Adrenal gland (tissue), 12 donors: ENCODE data around the gene GRIP1. TPM values are rescaled to one million over a fixed set of nuclear protein-coding genes. Genes with fewer than 3 reads are reported as not detected.

Experiments
- DNase-seq, 7 donors: peaks; one replicate each; pipeline ENCODE4 v3.0.0-alpha.2; 2019 to 2020
- H3K27ac ChIP-seq, 5 donors: fragments of 200-600 bp; sonication (generic) in 4 of 5; 1 replicate in 3 of 5; 2 replicates in 2 of 5; pipeline versions ENCODE4 v1.5.1 to v1.8.0; 2016 to 2020; ENCODE audit warnings: mild to moderate bottlenecking in 1 of 5
- H3K27me3 ChIP-seq: fragments of 200-600 bp; 2 replicates; pipeline ENCODE4 v1.8.0; 2021
- H3K36me3 ChIP-seq, 2 donors: fragments of 200-600 bp; replicated peaks in 1 of 2; 1 replicate in 1 of 2; 2 replicates in 1 of 2; pipeline versions ENCODE4 v1.5.1 to v1.8.0; 2018 to 2022
- H3K4me1 ChIP-seq, 2 donors: fragments of 200-600 bp; replicated peaks in 1 of 2; 1 replicate in 1 of 2; 2 replicates in 1 of 2; pipeline versions ENCODE4 v1.5.1 to v1.8.0; 2018 to 2021
- H3K4me3 ChIP-seq, 4 donors: fragments of 200-600 bp; sonication (generic) in 3 of 4; one replicate each; pipeline ENCODE4 v1.5.1; 2016 to 2018
- H3K9me3 ChIP-seq, 3 donors: fragments of 200-600 bp; sonication (generic) in 1 of 3; replicated peaks in 1 of 3; 1 replicate in 2 of 3; 2 replicates in 1 of 3; pipeline versions ENCODE4 v1.5.1 to v1.8.0; 2016 to 2021
- POLR2A ChIP-seq, 2 donors: fragments of 450-650 bp; IDR thresholded peaks; one replicate each; pipeline ENCODE4 v1.6.1; 2017; ENCODE audit warnings: antibody characterized with exemption in 2 of 2, mild to moderate bottlenecking in 2 of 2, moderate library complexity in 1 of 2
- WGBS, 4 donors: extraction: QIAGEN DNeasy Blood & Tissue Kit in 2 of 4; methylation state at CpG; one replicate each; pipeline versions ENCODE4 v1.1.5 to v1.1.7; 2013 to 2017; 5-methylcytosine and 5-hydroxymethylcytosine counted together
- intact Hi-C, 2 donors: fragments of 100-400 bp; cut with DNase I; formaldehyde crosslinking; loops; one replicate each; pipeline versions ENCODE4 v1.14.1 to v1.15.0; 2022 to 2023
- polyA plus RNA-seq, 3 donors: library from polyadenylated mRNA; stranded (reverse); fragments of 200-250 nt in 2 of 3; fragments of 350-450 nt in 1 of 3; fragmentation: Illumina TruSeq in 1 of 3; extraction: RNeasy Lipid Tissue Mini Kit (QIAGEN cat#74804) in 1 of 3; gene quantifications; one replicate each; pipeline ENCODE4 v1.2.3, GENCODE V29; 2013 to 2014
- total RNA-seq, 9 donors: library from RNA; depleted of rRNA in 4 of 9; stranded (reverse); fragments of >200 nt in 4 of 9; fragments of 120-200 nt in 1 of 9; fragmentation: NEBNext Ultra II Directional in 1 of 9; extraction: Animal tissue kit (Norgen Biotek cat#: 25700) in 1 of 9; gene quantifications; one replicate each; pipeline versions ENCODE4 v1.1.0 to v1.2.4, GENCODE V29; 2013 to 2023
- TF ChIP-seq, protein P1 (sequence below), 6 experiments: fragments of 450-650 bp in 4 of 6; fragments of 200-600 bp in 2 of 6; sonication (generic) in 1 of 6; IDR thresholded peaks; 1 replicate in 5 of 6; 2 replicates in 1 of 6; pipeline versions ENCODE4 v1.5.1 to v1.8.0; 2016 to 2021; ENCODE audit warnings: antibody characterized with exemption in 6 of 6, mild to moderate bottlenecking in 2 of 6, moderate library complexity in 1 of 6
- donor health status: healthy with polysubstance abuse.
- donor health status: Bipolar disorder and iron deficiency.
- donor health status: DM: yes; HTN: yes; CAD: no.
- donor health status: DM: no; HTN: no; CAD: no.
- donor health status: DM: no; HTN: no; CAD: no.
- donor health status: DM: yes; HTN: yes; CAD: no.

The GRIP1 gene
- total and polyA plus RNA-seq, 12 donors = 0.54 to 10.8 (median 2.4) TPM

DNA sequence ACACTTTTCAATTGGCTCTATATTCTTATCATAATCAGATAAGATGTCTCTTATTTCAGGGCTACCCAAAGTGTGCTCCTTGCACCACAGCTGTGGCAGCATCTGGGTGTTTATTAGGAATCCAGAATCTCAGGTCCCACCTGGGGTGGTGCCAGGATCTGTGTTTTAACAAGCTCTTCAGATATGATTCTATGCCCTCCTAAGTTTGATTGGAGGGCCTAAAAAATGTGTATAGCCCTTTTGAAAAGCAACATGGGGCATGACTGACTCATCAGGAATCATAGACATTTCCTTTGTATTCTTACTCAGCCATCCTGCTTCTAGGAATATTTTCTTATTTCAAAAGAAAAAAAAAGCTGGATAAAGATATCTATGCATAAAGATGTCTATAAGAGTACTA is 273.5 kb downstream of the GRIP1 start:
- DNase-seq = no peak
- H3K9me3 ChIP-seq = no peaks in the 10 kb centered on the region
- H3K27ac ChIP-seq = no peak overlapping the region
- H3K4me3 ChIP-seq = no peak overlapping the region
- TF ChIP-seq POLR2A (IDR thresholded peaks at IDR 0.05) = no peak
- TF ChIP-seq, protein P1, sequence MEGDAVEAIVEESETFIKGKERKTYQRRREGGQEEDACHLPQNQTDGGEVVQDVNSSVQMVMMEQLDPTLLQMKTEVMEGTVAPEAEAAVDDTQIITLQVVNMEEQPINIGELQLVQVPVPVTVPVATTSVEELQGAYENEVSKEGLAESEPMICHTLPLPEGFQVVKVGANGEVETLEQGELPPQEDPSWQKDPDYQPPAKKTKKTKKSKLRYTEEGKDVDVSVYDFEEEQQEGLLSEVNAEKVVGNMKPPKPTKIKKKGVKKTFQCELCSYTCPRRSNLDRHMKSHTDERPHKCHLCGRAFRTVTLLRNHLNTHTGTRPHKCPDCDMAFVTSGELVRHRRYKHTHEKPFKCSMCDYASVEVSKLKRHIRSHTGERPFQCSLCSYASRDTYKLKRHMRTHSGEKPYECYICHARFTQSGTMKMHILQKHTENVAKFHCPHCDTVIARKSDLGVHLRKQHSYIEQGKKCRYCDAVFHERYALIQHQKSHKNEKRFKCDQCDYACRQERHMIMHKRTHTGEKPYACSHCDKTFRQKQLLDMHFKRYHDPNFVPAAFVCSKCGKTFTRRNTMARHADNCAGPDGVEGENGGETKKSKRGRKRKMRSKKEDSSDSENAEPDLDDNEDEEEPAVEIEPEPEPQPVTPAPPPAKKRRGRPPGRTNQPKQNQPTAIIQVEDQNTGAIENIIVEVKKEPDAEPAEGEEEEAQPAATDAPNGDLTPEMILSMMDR (IDR thresholded peaks at IDR 0.05) = no peak
- H3K4me1 ChIP-seq = no peaks in the 10 kb centered on the region
- H3K36me3 ChIP-seq = no peaks in the 10 kb centered on the region
- no peaks in the 10 kb centered on the region for H3K27me3 ChIP-seq
- intact Hi-C loops = loop anchor here in 1 of 2 donors (5.0 kb wide), 1 partner anchor 133 kb away; no protein-coding TSS in a partner anchor

DNA sequence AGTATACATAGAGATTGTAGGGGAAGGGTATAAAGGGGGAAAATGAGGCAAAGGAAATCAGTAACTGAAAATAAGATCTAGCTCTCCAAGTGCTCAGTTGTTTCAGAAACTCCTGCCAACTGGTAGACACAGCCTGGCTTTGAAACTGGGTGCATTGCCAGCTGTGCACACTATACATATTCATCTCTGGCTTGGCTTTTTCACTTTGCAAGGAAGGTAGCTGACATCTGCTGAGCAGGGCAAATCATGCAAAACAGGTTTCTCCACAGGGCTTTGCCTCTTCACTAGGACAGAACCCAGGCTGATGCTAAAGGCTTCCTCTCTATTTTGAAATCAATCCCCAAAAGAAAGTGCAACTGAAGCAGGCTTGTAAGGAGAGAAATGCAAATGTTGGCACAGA is 275.1 kb downstream of the GRIP1 start:
- Histone ChIP-seq H3K36me3 (no peaks in the 10 kb centered on the region), H3K27ac (no peak overlapping the region), H3K9me3 (no peaks in the 10 kb centered on the region), H3K4me3 (no peak overlapping the region), H3K27me3 (no peaks in the 10 kb centered on the region), H3K4me1 (no peaks in the 10 kb centered on the region)
- TF ChIP-seq, protein P1 (IDR thresholded peaks at IDR 0.05) = no peak
- DNase-seq = no peak
- intact Hi-C loops = no loop called here

DNA sequence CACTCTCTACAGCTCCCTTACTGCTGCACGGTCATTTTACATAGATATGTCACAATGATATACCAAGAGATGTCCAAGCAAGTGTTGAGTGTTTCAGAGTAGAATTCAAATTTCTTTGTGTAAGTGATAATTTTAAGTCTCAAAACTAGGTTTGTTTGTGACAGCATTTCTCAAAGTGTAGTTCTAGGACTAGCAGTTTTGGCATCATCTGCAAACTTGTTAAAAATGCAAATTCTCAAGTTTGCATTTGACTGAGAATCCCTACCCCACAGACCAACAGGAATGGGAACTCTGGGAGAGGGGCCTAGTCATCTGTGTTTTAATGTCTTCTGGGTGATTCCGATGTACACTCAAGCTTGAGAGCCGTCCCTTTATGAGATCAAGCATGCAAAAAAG is 279.0 kb downstream of the GRIP1 start:
- Histone ChIP-seq H3K27ac (no peak overlapping the region), H3K9me3 (no peaks in the 10 kb centered on the region), H3K4me3 (no peak overlapping the region), H3K36me3 (no peaks in the 10 kb centered on the region), H3K27me3 (no peaks in the 10 kb centered on the region), H3K4me1 (no peaks in the 10 kb centered on the region)
- intact Hi-C loops = no loop called here
- TF ChIP-seq POLR2A (IDR thresholded peaks at IDR 0.05) = no peak
- TF ChIP-seq, protein P1 (IDR thresholded peaks at IDR 0.05) = no peak
- 84 to 92% (median 89%) methylated on average over 3 of the region's 3 CpGs for WGBS, 4 donors
- no peak for DNase-seq

DNA sequence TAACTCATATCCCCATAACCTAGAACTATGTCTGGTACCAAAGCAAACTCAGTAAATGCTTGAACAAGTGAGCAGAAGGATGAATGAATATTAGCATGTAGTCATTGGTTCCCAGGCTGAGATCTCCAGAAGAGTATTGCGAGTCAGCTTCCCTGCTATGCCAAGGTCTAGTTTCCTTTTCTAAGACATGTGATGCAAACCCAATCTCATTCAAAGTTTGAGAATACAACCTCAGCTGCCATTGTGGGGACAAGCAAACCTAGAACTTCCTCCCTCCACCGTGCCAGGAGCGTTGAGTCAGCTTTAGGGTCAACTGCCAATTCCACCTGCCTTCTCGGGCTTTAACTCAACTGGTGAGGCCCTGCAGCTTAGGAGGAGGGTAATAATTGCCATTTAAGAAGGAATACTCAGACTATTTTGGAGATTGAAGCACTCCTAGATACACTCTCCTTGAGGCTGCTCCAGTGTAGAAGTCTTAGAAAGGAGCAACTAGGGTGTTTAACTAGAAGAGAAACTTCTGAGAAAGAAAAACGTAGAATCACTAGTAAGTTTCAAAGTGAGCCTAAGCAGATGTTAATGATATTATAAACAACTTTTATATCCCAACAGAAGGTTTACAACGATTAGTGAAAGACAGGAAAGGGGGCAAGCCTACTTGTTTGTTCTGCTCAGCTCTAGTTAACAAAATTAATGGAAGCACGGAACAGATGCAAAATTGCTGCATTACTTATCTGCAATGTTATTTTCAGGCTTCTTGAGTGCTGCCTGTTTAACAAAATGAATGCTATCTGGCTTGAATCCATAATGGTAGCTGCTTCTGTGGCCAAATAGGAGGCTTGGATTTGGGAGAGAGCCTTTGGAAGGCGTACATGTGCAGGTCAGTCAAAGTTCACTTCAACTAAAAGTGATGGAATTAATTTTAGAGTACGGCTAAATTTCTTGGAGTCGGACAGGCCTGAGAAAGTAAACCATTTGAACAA is 279.7 kb downstream of the GRIP1 start:
- intact Hi-C loops = no loop called here
- Histone ChIP-seq H3K4me1 (no peaks in the 10 kb centered on the region), H3K27me3 (no peaks in the 10 kb centered on the region), H3K36me3 (no peaks in the 10 kb centered on the region), H3K4me3 (no peak overlapping the region), H3K9me3 (no peaks in the 10 kb centered on the region), H3K27ac (no peak overlapping the region)
- DNase-seq = no peak
- WGBS, 4 donors = 65 to 74% (median 71%) methylated on average over 10 of the region's 10 CpGs
- TF ChIP-seq, protein P1 (IDR thresholded peaks at IDR 0.05) = no peak
- TF ChIP-seq POLR2A (IDR thresholded peaks at IDR 0.05) = no peak
